Stimulated activated CD4-positive, alpha-beta T cell treated with anti-CD3 and anti-CD28 coated beads, TNF-alpha, amount 100 ng/mL, for 24 hours (primary cell): ENCODE results near the gene DLGAP1.
"Not testable (repeated sequence)": the region's sequence is repeated elsewhere in the genome, so short reads cannot be mapped to it uniquely, and the experiment has no call there.

Experiments used
- DNase-seq, 3 experiments: peaks; one replicate each; pipeline ENCODE4 v3.0.0-alpha.2; 2020; ENCODE audit warnings: low read depth in 3 of 3

Gene DLGAP1

GRCh38 chr18:3584897-3585460, 870.1 kb downstream of the DLGAP1 start:
- DNase-seq: no peak

GRCh38 chr18:3584266-3584861, 870.7 kb downstream of the DLGAP1 start:
- no peak for DNase-seq

GRCh38 chr18:3583873-3584247, 871.2 kb downstream of the DLGAP1 start:
- no peak for DNase-seq

- not testable (repeated sequence) for DNase-seq
Observed at GRCh38 chr18:3583106-3583872, 871.8 kb downstream of the DLGAP1 start.

GRCh38 chr18:3581890-3582289, 873.2 kb downstream of the DLGAP1 start:
- no peak for DNase-seq

GRCh38 chr18:3580523-3581025, 874.5 kb downstream of the DLGAP1 start:
- not testable (repeated sequence) for DNase-seq

- DNase-seq: no peak
Observed at GRCh38 chr18:3579701-3580100, 875.4 kb downstream of the DLGAP1 start.

- DNase-seq: no peak
Observed at GRCh38 chr18:3578621-3579020, 876.5 kb downstream of the DLGAP1 start.

- no peak for DNase-seq
Observed at GRCh38 chr18:3577281-3577855, 877.7 kb downstream of the DLGAP1 start.

GRCh38 chr18:3572761-3573160, 882.3 kb downstream of the DLGAP1 start:
- DNase-seq: no peak

GRCh38 chr18:3566851-3567250, 888.3 kb downstream of the DLGAP1 start:
- DNase-seq: no peak

- no peak for DNase-seq
Observed at GRCh38 chr18:3560755-3561154, 894.4 kb downstream of the DLGAP1 start.

- DNase-seq: no peak
Observed at GRCh38 chr18:3554811-3555427, 900.2 kb downstream of the DLGAP1 start.

- DNase-seq: no peak
Observed at GRCh38 chr18:3554091-3554601, 901.0 kb downstream of the DLGAP1 start.

GRCh38 chr18:3552305-3552704, 902.8 kb downstream of the DLGAP1 start:
- no peak for DNase-seq

- DNase-seq: no peak
Observed at GRCh38 chr18:3547891-3548615, 907.1 kb downstream of the DLGAP1 start.

GRCh38 chr18:3546106-3546505, 909.0 kb downstream of the DLGAP1 start:
- DNase-seq: no peak

- DNase-seq: no peak
Observed at GRCh38 chr18:3544537-3544936, 910.6 kb downstream of the DLGAP1 start.

- DNase-seq: peak in 2 of 3 experiments; percentile 6 to 15
Observed at GRCh38 chr18:3541549-3542386, 913.3 kb downstream of the DLGAP1 start.

- DNase-seq: no peak
Observed at GRCh38 chr18:3540805-3541548, 914.1 kb downstream of the DLGAP1 start.
